PC-9 (cell line): ENCODE results near the gene TMEM135. TPM values are rescaled to one million over a fixed set of nuclear protein-coding genes. Genes with fewer than 3 reads are reported as not detected.

Experiments used
- BruUV-seq: library from RNA; stranded (reverse); fragments of 400-500 nt; replicated peaks from 2 replicates; lab custom pipeline; 2021; lab: Mats Ljungman, UMichigan
- CTCF ChIA-PET: fragments of 300-600 bp; sonication (Branson Sonifier 250); formaldehyde crosslinking; loops from one replicate; lab custom pipeline; 2022; ENCODE audit warnings: antibody characterized with exemption; lab: Charles Lee
- POLR2A ChIA-PET: fragments of 300-600 bp; sonication (Branson Sonifier 250); formaldehyde crosslinking; loops from one replicate; lab custom pipeline; 2022; ENCODE audit warnings: antibody characterized with exemption; ENCODE audit not compliant: unreplicated experiment; lab: Charles Lee
- DNase-seq, 2 experiments: peaks; one replicate each; pipeline versions ENCODE4 v3.0.0 to v3.0.0-alpha.2; 2015 to 2022; ENCODE audit warnings: mixed read lengths in 1 of 2
- H2AFZ ChIP-seq: fragments of 200-600 bp; sonication (generic); 2 replicates; pipeline ENCODE4 v1.8.1; 2017; ENCODE audit warnings: antibody characterized with exemption
- H3F3A ChIP-seq: fragments of 200-600 bp; sonication (generic); 2 replicates; pipeline ENCODE4 v1.8.1; 2017; ENCODE audit warnings: antibody characterized with exemption, mild to moderate bottlenecking, low read depth; ENCODE audit not compliant: insufficient read depth
- H3K27ac ChIP-seq: fragments of 200-600 bp; sonication (generic); 2 replicates; pipeline ENCODE4 v1.6.1; 2016; ENCODE audit warnings: mixed run types
- H3K27me3 ChIP-seq: fragments of 200-600 bp; sonication (generic); 2 replicates; pipeline ENCODE4 v1.6.1; 2016; ENCODE audit warnings: low read depth, mixed run types; ENCODE audit not compliant: insufficient read depth
- H3K36me3 ChIP-seq: fragments of 200-600 bp; sonication (generic); 2 replicates; pipeline ENCODE4 v1.6.1; 2016; ENCODE audit warnings: low read depth, mixed run types
- H3K4me1 ChIP-seq: fragments of 200-600 bp; sonication (generic); replicated peaks from 2 replicates; pipeline ENCODE4 v1.6.1; 2016; ENCODE audit warnings: mixed run types; ENCODE audit not compliant: insufficient read depth
- H3K4me2 ChIP-seq: fragments of 200-600 bp; sonication (generic); 2 replicates; pipeline ENCODE4 v1.6.1; 2017; ENCODE audit warnings: mixed run types
- H3K4me3 ChIP-seq: fragments of 200-600 bp; sonication (generic); 2 replicates; pipeline ENCODE4 v1.6.1; 2016; ENCODE audit warnings: mixed run types
- H3K79me2 ChIP-seq: fragments of 200-600 bp; sonication (generic); 2 replicates; pipeline ENCODE4 v1.6.1; 2017; ENCODE audit warnings: low read depth, mixed run types
- H3K9me2 ChIP-seq: fragments of 200-600 bp; sonication (generic); 2 replicates; pipeline ENCODE4 v1.8.1; 2017; ENCODE audit warnings: mild to moderate bottlenecking; ENCODE audit not compliant: insufficient read depth
- H3K9me3 ChIP-seq: fragments of 200-600 bp; sonication (generic); 2 replicates; pipeline ENCODE4 v1.8.1; 2016; ENCODE audit warnings: low read depth; ENCODE audit not compliant: insufficient read depth
- H4K20me1 ChIP-seq: fragments of 200-600 bp; sonication (generic); 2 replicates; pipeline ENCODE4 v1.8.1; 2017; ENCODE audit not compliant: insufficient read depth
- EZH2 ChIP-seq: fragments of 200-600 bp; sonication (generic); IDR thresholded peaks from 2 replicates; pipeline ENCODE4 v1.8.0; 2017; ENCODE audit warnings: antibody characterized with exemption, low read depth
- intact Hi-C: fragments of 100-400 bp; cut with micrococcal nuclease; formaldehyde crosslinking; loops from one replicate; pipeline ENCODE4 v1.10.0; 2022; ENCODE audit not compliant: unreplicated experiment
- total RNA-seq: library from RNA; stranded (reverse); gene quantifications from 2 replicates; pipeline ENCODE4 v1.2.3, GENCODE V29; 2021
- TF ChIP-seq, protein P1 (sequence below): fragments of 200-600 bp; sonication (generic); conservative IDR thresholded peaks from 2 replicates; pipeline ENCODE4 v1.6.1; 2017; ENCODE audit warnings: mixed run types, antibody characterized with exemption, mild to moderate bottlenecking, moderate library complexity

The TMEM135 gene
- total RNA-seq, 1 experiment from 2014 or later: 42.0 TPM

- Histone ChIP-seq H3K27me3 (no peaks in the 10 kb centered on the region), H3K9me3 (peaks cover 20% of the 10 kb centered on the region), H3K27ac (no peak overlapping the region), H3F3A (no peaks in the 10 kb centered on the region), H2AFZ (no peak overlapping the region), H3K9me2 (no peaks in the 10 kb centered on the region), H4K20me1 (no peaks in the 10 kb centered on the region), H3K36me3 (no peaks in the 10 kb centered on the region), H3K4me3 (no peak overlapping the region), H3K79me2 (no peaks in the 10 kb centered on the region), H3K4me2 (no peak overlapping the region), H3K4me1 (no peaks in the 10 kb centered on the region)
- no peak for DNase-seq
- ChIA-PET CTCF (no interaction called here), POLR2A (interaction anchor here (0.6 kb wide), 1 partner anchor 40 kb away, joined by 4 read pairs; no protein-coding TSS in a partner anchor)
- no TSS peak for BruUV-seq
- intact Hi-C loops: no loop called here
- TF ChIP-seq EZH2: no peak
- TF ChIP-seq, protein P1, sequence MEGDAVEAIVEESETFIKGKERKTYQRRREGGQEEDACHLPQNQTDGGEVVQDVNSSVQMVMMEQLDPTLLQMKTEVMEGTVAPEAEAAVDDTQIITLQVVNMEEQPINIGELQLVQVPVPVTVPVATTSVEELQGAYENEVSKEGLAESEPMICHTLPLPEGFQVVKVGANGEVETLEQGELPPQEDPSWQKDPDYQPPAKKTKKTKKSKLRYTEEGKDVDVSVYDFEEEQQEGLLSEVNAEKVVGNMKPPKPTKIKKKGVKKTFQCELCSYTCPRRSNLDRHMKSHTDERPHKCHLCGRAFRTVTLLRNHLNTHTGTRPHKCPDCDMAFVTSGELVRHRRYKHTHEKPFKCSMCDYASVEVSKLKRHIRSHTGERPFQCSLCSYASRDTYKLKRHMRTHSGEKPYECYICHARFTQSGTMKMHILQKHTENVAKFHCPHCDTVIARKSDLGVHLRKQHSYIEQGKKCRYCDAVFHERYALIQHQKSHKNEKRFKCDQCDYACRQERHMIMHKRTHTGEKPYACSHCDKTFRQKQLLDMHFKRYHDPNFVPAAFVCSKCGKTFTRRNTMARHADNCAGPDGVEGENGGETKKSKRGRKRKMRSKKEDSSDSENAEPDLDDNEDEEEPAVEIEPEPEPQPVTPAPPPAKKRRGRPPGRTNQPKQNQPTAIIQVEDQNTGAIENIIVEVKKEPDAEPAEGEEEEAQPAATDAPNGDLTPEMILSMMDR: no peak
Observed at GRCh38 chr11:87339416-87339815, 301.7 kb downstream of the TMEM135 start.

DNA sequence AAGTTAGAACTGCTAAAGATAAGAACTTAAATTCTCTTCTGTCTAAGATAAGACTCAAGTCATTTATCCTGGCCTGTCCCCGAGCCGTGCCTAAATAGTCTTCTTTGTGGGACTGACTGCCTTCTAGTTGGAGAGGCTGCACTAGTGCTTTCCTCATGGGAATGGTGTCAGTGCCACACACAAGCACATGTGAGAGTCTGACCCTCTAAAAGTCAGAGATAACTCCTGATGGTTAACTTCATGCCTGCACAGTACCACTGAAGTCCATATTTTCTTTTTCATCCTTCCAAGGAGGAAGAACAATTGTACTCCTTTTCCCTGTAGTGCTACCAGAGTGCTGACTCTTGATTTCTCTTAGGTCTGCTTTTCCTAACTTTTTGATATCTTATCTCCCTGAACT lies 309.7 kb downstream of the TMEM135 start:
- intact Hi-C loops: no loop called here
- Histone ChIP-seq H3K4me2 (no peak overlapping the region), H3K79me2 (no peaks in the 10 kb centered on the region), H3K27ac (no peak overlapping the region), H3K9me2 (no peaks in the 10 kb centered on the region), H3K9me3 (no peaks in the 10 kb centered on the region; the same call in 1 of the 2 replicates), H3K4me3 (no peak overlapping the region), H3F3A (no peaks in the 10 kb centered on the region), H3K4me1 (no peaks in the 10 kb centered on the region), H2AFZ (no peak overlapping the region), H3K27me3 (no peaks in the 10 kb centered on the region), H4K20me1 (no peaks in the 10 kb centered on the region), H3K36me3 (no peaks in the 10 kb centered on the region)
- BruUV-seq: no TSS peak
- ChIA-PET CTCF (no interaction called here), POLR2A (no interaction called here)
- no peak for TF ChIP-seq EZH2
- TF ChIP-seq, protein P1: no peak
- DNase-seq: no peak

- no peak for DNase-seq
- Histone ChIP-seq H3K27me3 (no peaks in the 10 kb centered on the region), H3K9me3 (no peaks in the 10 kb centered on the region; the same call in 1 of the 2 replicates), H3K4me1 (no peaks in the 10 kb centered on the region), H3K4me2 (no peak overlapping the region), H2AFZ (no peak overlapping the region), H3F3A (no peaks in the 10 kb centered on the region), H4K20me1 (no peaks in the 10 kb centered on the region), H3K4me3 (no peak overlapping the region), H3K36me3 (no peaks in the 10 kb centered on the region), H3K79me2 (no peaks in the 10 kb centered on the region), H3K9me2 (no peaks in the 10 kb centered on the region), H3K27ac (no peak overlapping the region)
- ChIA-PET POLR2A (no interaction called here), CTCF (no interaction called here)
- BruUV-seq: no TSS peak
- TF ChIP-seq, protein P1: no peak
- no peak for TF ChIP-seq EZH2
- intact Hi-C loops: no loop called here
Observed at GRCh38 chr11:87347854-87348253, 310.1 kb downstream of the TMEM135 start.
